GM23248 (cell line): Measurements from ENCODE around the gene CPB1. TPM values are rescaled to one million over a fixed set of nuclear protein-coding genes. Genes with fewer than 3 reads are reported as not detected.

Experiments
- DNase-seq: peaks from one replicate; pipeline ENCODE4 v3.0.0-alpha.2; 2015
- H2AFZ ChIP-seq: fragments of 200-600 bp; sonication (generic); 2 replicates; pipeline ENCODE4 v1.6.1; 2016; ENCODE audit warnings: antibody characterized with exemption
- H3F3A ChIP-seq: fragments of 200-600 bp; sonication (generic); 2 replicates; pipeline ENCODE4 v1.6.1; 2016; ENCODE audit warnings: mild to moderate bottlenecking, antibody characterized with exemption, mixed run types; ENCODE audit not compliant: insufficient read depth
- H3K27ac ChIP-seq: fragments of 200-600 bp; sonication (generic); 2 replicates; pipeline ENCODE4 v1.5.1; 2016; ENCODE audit warnings: mild to moderate bottlenecking
- H3K27me3 ChIP-seq: fragments of 200-600 bp; sonication (generic); replicated peaks from 2 replicates; pipeline ENCODE4 v1.6.1; 2016; ENCODE audit warnings: mild to moderate bottlenecking; ENCODE audit not compliant: insufficient read depth
- H3K36me3 ChIP-seq: fragments of 200-600 bp; sonication (generic); 2 replicates; pipeline ENCODE4 v1.6.1; 2016; ENCODE audit warnings: low read depth, mild to moderate bottlenecking
- H3K4me1 ChIP-seq: fragments of 200-600 bp; sonication (generic); 2 replicates; pipeline ENCODE4 v1.6.1; 2016; ENCODE audit warnings: mild to moderate bottlenecking; ENCODE audit not compliant: insufficient read depth
- H3K4me2 ChIP-seq: fragments of 200-600 bp; sonication (generic); one replicate; pipeline ENCODE4 v1.6.1; 2016; ENCODE audit warnings: mild to moderate bottlenecking; ENCODE audit not compliant: unreplicated experiment
- H3K4me3 ChIP-seq: fragments of 200-600 bp; sonication (generic); 2 replicates; pipeline ENCODE4 v1.5.1; 2016; ENCODE audit warnings: mild to moderate bottlenecking
- H3K79me2 ChIP-seq: fragments of 200-600 bp; sonication (generic); 2 replicates; pipeline ENCODE4 v1.6.1; 2016; ENCODE audit warnings: mild to moderate bottlenecking; ENCODE audit not compliant: insufficient read depth
- H3K9ac ChIP-seq: fragments of 200-600 bp; sonication (generic); 2 replicates; pipeline ENCODE4 v1.6.1; 2016; ENCODE audit warnings: mild to moderate bottlenecking
- H3K9me2 ChIP-seq: fragments of 200-600 bp; sonication (generic); 2 replicates; pipeline ENCODE4 v1.6.1; 2016; ENCODE audit warnings: mixed run types, mild to moderate bottlenecking, moderate library complexity; ENCODE audit not compliant: insufficient read depth
- H3K9me3 ChIP-seq: fragments of 200-600 bp; sonication (generic); one replicate; pipeline ENCODE4 v1.6.1; 2017; ENCODE audit warnings: low read depth
- H4K20me1 ChIP-seq: fragments of 200-600 bp; sonication (generic); 2 replicates; pipeline ENCODE4 v1.6.0; 2016; ENCODE audit not compliant: insufficient read depth
- EZH2 ChIP-seq: fragments of 200-600 bp; sonication (generic); IDR thresholded peaks from 2 replicates; pipeline ENCODE4 v1.6.1; 2018; ENCODE audit warnings: antibody characterized with exemption, mild to moderate bottlenecking; ENCODE audit not compliant: insufficient read depth, poor library complexity, severe bottlenecking
- EZH2phosphoT487 ChIP-seq: fragments of 200-600 bp; sonication (generic); IDR thresholded peaks from 2 replicates; pipeline ENCODE4 v1.6.1; 2018; ENCODE audit warnings: antibody characterized with exemption, moderate library complexity, mild to moderate bottlenecking, low read depth; ENCODE audit not compliant: insufficient read depth
- WGBS, 2 experiments: methylation state at CpG; one replicate each; pipeline ENCODE4 v1.1.6; 2015 to 2017; ENCODE audit warnings: low lambda C conversion rate in 2 of 2, low coverage in 1 of 2; ENCODE audit errors: missing lambda C conversion rate in 2 of 2; 5-methylcytosine and 5-hydroxymethylcytosine counted together
- in situ Hi-C: fragments of 300-500 bp; cut with MboI; formaldehyde crosslinking; loops from 2 replicates; pipeline ENCODE4 v1.15.0; 2020
- polyA plus RNA-seq: library from polyadenylated mRNA; unstranded; fragments of >200 nt; fragmentation: Nextera tagmentation; extraction: Ambion mirVana; gene quantifications from 2 replicates; pipeline ENCODE4 v1.2.1, GENCODE V29; 2016
- total RNA-seq: library from RNA; depleted of rRNA; stranded (reverse); fragments of >200 nt; shearing (Covaris generic); gene quantifications from 2 replicates; pipeline ENCODE4 v1.2.3, GENCODE V29; 2014

The CPB1 gene
- total and polyA plus RNA-seq, 2 experiments from 2014 or later = not detected

- Histone ChIP-seq H3K36me3 (no peaks in the 10 kb centered on the region), H4K20me1 (no peaks in the 10 kb centered on the region), H3K27ac (no peak overlapping the region), H3K4me1 (no peaks in the 10 kb centered on the region), H3F3A (no peaks in the 10 kb centered on the region), H3K4me3 (no peak overlapping the region), H3K79me2 (no peaks in the 10 kb centered on the region), H2AFZ (no peak overlapping the region), H3K9ac (no peak overlapping the region), H3K27me3 (no peaks in the 10 kb centered on the region), H3K4me2 (no peak overlapping the region), H3K9me2 (no peaks in the 10 kb centered on the region), H3K9me3 (no peaks in the 10 kb centered on the region)
- DNase-seq = no peak
- TF ChIP-seq EZH2 = no peak
- no peak for TF ChIP-seq EZH2phosphoT487
- 24% methylated on average over 1 of the region's 1 CpG for WGBS, 2 experiments
- in situ Hi-C loops = no loop called here
Measured at GRCh38 chr3:148823026-148823425, 4.6 kb upstream of the CPB1 start.

- WGBS, 2 experiments = 79% methylated on average over 3 of the region's 3 CpGs
- H3K79me2 ChIP-seq = no peaks in the 10 kb centered on the region
- H3K4me1 ChIP-seq = no peaks in the 10 kb centered on the region
Measured at GRCh38 chr3:148825476-148825875, 2.1 kb upstream of the CPB1 start.

GRCh38 chr3:148828136-148828690, 602 bp downstream of the CPB1 start:
- H3K27ac ChIP-seq = no peak overlapping the region
- no peak overlapping the region for H3K4me3 ChIP-seq
- H3K4me2 ChIP-seq = no peak overlapping the region
- H3K9me2 ChIP-seq = no peaks in the 10 kb centered on the region
- no peak overlapping the region for H3K9ac ChIP-seq
- no peaks in the 10 kb centered on the region for H3K36me3 ChIP-seq
- in situ Hi-C loops = no loop called here
- no peaks in the 10 kb centered on the region for H3K9me3 ChIP-seq
- no peaks in the 10 kb centered on the region for H3K4me1 ChIP-seq
- H3K79me2 ChIP-seq = no peaks in the 10 kb centered on the region
- H4K20me1 ChIP-seq = no peaks in the 10 kb centered on the region
- no peaks in the 10 kb centered on the region for H3F3A ChIP-seq
- DNase-seq = no peak
- WGBS, 2 experiments = 88 to 90% methylated on average over 4 of the region's 4 CpGs
- no peak overlapping the region for H2AFZ ChIP-seq
- no peaks in the 10 kb centered on the region for H3K27me3 ChIP-seq
- no peak for TF ChIP-seq EZH2
- no peak for TF ChIP-seq EZH2phosphoT487

More at GRCh38 chr3:148825476-148825875, 2.1 kb upstream of the CPB1 start:
- no peaks in the 10 kb centered on the region for H3F3A ChIP-seq
- H3K9me3 ChIP-seq = no peaks in the 10 kb centered on the region
- DNase-seq = no peak
- no peaks in the 10 kb centered on the region for H3K27me3 ChIP-seq
- no peaks in the 10 kb centered on the region for H3K36me3 ChIP-seq
- TF ChIP-seq EZH2 (no peak), EZH2phosphoT487 (no peak)
- no peak overlapping the region for H3K4me2 ChIP-seq
- in situ Hi-C loops = no loop called here
- no peak overlapping the region for H3K27ac ChIP-seq
- no peaks in the 10 kb centered on the region for H4K20me1 ChIP-seq
- no peak overlapping the region for H2AFZ ChIP-seq
- no peak overlapping the region for H3K9ac ChIP-seq
- no peaks in the 10 kb centered on the region for H3K9me2 ChIP-seq
- no peak overlapping the region for H3K4me3 ChIP-seq

- no peak overlapping the region for H3K9ac ChIP-seq
- no peak overlapping the region for H2AFZ ChIP-seq
- H3F3A ChIP-seq = no peaks in the 10 kb centered on the region
- TF ChIP-seq EZH2 (no peak), EZH2phosphoT487 (no peak)
- H3K27me3 ChIP-seq = no peaks in the 10 kb centered on the region
- no peak overlapping the region for H3K4me2 ChIP-seq
- no peak for DNase-seq
- 75 to 84% methylated on average over 3 of the region's 3 CpGs for WGBS, 2 experiments
- H3K4me3 ChIP-seq = no peak overlapping the region
- H4K20me1 ChIP-seq = no peaks in the 10 kb centered on the region
- no peaks in the 10 kb centered on the region for H3K9me2 ChIP-seq
- no peak overlapping the region for H3K27ac ChIP-seq
- H3K36me3 ChIP-seq = no peaks in the 10 kb centered on the region
- no peaks in the 10 kb centered on the region for H3K79me2 ChIP-seq
- H3K4me1 ChIP-seq = no peaks in the 10 kb centered on the region
- H3K9me3 ChIP-seq = no peaks in the 10 kb centered on the region
- in situ Hi-C loops = no loop called here
Measured at GRCh38 chr3:148829926-148830325, 2.3 kb downstream of the CPB1 start.

- in situ Hi-C loops = no loop called here
- no peak for TF ChIP-seq EZH2
- no peak for TF ChIP-seq EZH2phosphoT487
- Histone ChIP-seq H3K4me3 (no peak overlapping the region), H3F3A (no peaks in the 10 kb centered on the region), H3K4me2 (no peak overlapping the region), H4K20me1 (no peaks in the 10 kb centered on the region), H3K9me2 (no peaks in the 10 kb centered on the region), H3K36me3 (no peaks in the 10 kb centered on the region), H3K9ac (no peak overlapping the region), H3K79me2 (no peaks in the 10 kb centered on the region), H3K27me3 (no peaks in the 10 kb centered on the region), H3K4me1 (no peaks in the 10 kb centered on the region), H3K27ac (no peak overlapping the region), H2AFZ (no peak overlapping the region), H3K9me3 (no peaks in the 10 kb centered on the region)
- 83 to 90% methylated on average over 3 of the region's 3 CpGs for WGBS, 2 experiments
- no peak for DNase-seq
Measured at GRCh38 chr3:148833223-148833622, 5.6 kb downstream of the CPB1 start.
